Measurements from ENCODE around the gene CCDC54. TPM values are rescaled to one million over a fixed set of nuclear protein-coding genes. Genes with fewer than 3 reads are reported as not detected.

The CCDC54 gene
- polyA plus RNA-seq, 1 experiment, result not detected

- no peak for TF ChIP-seq CTCF (IDR thresholded peaks at IDR 0.05; ENCODE audit: insufficient read depth, low read depth, low read length)
- Histone ChIP-seq H3K27me3 (ENCODE audit: control insufficient read depth, insufficient read depth, low read length) (no peaks in the 10 kb centered on the region), H3K36me3 (ENCODE audit: control insufficient read depth, insufficient read depth, low read length) (no peaks in the 10 kb centered on the region), H3K4me3 (ENCODE audit: low read depth, low read length) (no peak overlapping the region)
- no peak for DNase-seq (ENCODE audit: low read depth)
- CTCF ChIA-PET, result no interaction called here
- POLR2A ChIA-PET, result no interaction called here
Measured at GRCh38 chr3:107346564-107346963, 30.7 kb upstream of the CCDC54 start.

GRCh38 chr3:107347751-107348150 is 29.5 kb upstream of the CCDC54 start:
- TF ChIP-seq CTCF (IDR thresholded peaks at IDR 0.05; ENCODE audit: insufficient read depth, low read depth, low read length), result no peak
- CTCF ChIA-PET, result interaction anchor here (0.6 kb wide), 1 partner anchor 297 kb away, joined by 3 read pairs; no protein-coding TSS in a partner anchor
- DNase-seq (ENCODE audit: low read depth), result no peak
- no peaks in the 10 kb centered on the region for H3K36me3 ChIP-seq (ENCODE audit: control insufficient read depth, insufficient read depth, low read length)
- H3K27me3 ChIP-seq (ENCODE audit: control insufficient read depth, insufficient read depth, low read length), result no peaks in the 10 kb centered on the region
- H3K4me3 ChIP-seq (ENCODE audit: low read depth, low read length), result no peak overlapping the region
- POLR2A ChIA-PET, result no interaction called here

- no peak for DNase-seq (ENCODE audit: low read depth)
- POLR2A ChIA-PET, result no interaction called here
- Histone ChIP-seq H3K36me3 (ENCODE audit: control insufficient read depth, insufficient read depth, low read length) (no peaks in the 10 kb centered on the region), H3K4me3 (ENCODE audit: low read depth, low read length) (no peak overlapping the region), H3K27me3 (ENCODE audit: control insufficient read depth, insufficient read depth, low read length) (no peaks in the 10 kb centered on the region)
- CTCF ChIA-PET, result no interaction called here
- TF ChIP-seq CTCF (IDR thresholded peaks at IDR 0.05; ENCODE audit: insufficient read depth, low read depth, low read length), result no peak
Measured at GRCh38 chr3:107356706-107357105, 20.5 kb upstream of the CCDC54 start.

DNA sequence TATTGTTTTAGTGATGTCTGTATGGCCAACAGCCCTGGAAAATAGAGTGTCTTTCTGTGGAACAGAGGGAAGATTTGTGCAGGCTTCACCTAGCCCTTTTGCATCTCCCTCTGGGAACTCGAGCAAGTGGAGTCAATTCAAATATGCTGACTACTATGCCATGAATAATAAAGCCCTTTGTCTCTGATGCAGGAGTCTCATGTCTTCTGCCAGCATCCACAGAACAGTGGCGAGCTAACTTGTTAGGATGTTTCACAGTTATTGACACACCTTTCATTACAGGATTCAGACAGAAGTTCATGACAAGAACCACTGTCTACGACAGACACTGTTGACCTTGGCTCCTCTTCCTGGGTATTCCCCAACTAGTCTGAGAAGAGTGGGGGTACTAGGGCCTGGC is 15.6 kb upstream of the CCDC54 start:
- Histone ChIP-seq H3K4me3 (ENCODE audit: low read depth, low read length) (no peak overlapping the region), H3K36me3 (ENCODE audit: control insufficient read depth, insufficient read depth, low read length) (no peaks in the 10 kb centered on the region), H3K27me3 (ENCODE audit: control insufficient read depth, insufficient read depth, low read length) (no peaks in the 10 kb centered on the region)
- TF ChIP-seq CTCF (IDR thresholded peaks at IDR 0.05; ENCODE audit: insufficient read depth, low read depth, low read length), result no peak
- CTCF ChIA-PET, result no interaction called here
- DNase-seq (ENCODE audit: low read depth), result no peak
- POLR2A ChIA-PET, result no interaction called here

GRCh38 chr3:107365051-107365450 is 12.2 kb upstream of the CCDC54 start:
- CTCF ChIA-PET, result no interaction called here
- no peak for DNase-seq (ENCODE audit: low read depth)
- Histone ChIP-seq H3K36me3 (ENCODE audit: control insufficient read depth, insufficient read depth, low read length) (no peaks in the 10 kb centered on the region), H3K27me3 (ENCODE audit: control insufficient read depth, insufficient read depth, low read length) (no peaks in the 10 kb centered on the region), H3K4me3 (ENCODE audit: low read depth, low read length) (no peak overlapping the region)
- TF ChIP-seq CTCF (IDR thresholded peaks at IDR 0.05; ENCODE audit: insufficient read depth, low read depth, low read length), result no peak
- POLR2A ChIA-PET, result no interaction called here
